HG02884 (cell line): ENCODE results near the gene HDAC3.

Source experiments
- ATAC-seq: cut with Tn5 transposase; IDR thresholded peaks from one replicate; pipeline ENCODE4 v1.9.1; 2021; ENCODE audit warnings: mild to moderate bottlenecking, moderate library complexity; ENCODE audit not compliant: unreplicated experiment

Gene HDAC3

GRCh38 chr5:141662028-141662427, 25.4 kb upstream of the HDAC3 start:
- ATAC-seq: no peak

DNA sequence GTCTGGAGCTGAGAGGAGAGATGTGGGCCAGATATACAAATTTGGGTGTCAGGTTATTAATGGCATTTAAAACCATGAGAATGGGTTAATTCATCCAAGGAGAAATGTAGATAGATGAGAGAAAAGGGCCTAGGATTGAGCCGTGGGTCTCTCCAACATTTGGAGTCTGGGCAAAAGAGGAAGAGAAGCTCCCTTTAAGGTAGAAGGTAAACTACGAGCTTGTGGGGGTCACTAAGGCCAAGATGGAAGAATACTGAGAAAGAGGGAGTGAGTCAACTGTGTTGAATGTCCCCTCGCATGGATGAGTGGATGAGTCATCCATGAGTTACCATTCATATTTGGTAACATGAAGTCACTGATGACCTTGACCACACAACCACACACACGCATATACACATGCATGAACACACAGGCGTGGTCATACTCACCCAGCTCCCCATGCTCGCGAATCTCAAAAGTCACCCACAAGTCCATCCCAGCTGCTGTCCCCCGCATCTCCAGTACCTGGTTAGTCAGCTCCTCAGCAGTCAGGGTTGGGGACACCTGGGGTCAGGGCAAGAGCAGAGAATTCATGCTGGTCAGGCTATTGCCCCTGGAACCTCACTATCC, 21.4 kb upstream of the HDAC3 start:
- ATAC-seq: no peak

- ATAC-seq: no peak
These were observed 20.8 kb upstream of the HDAC3 start for GRCh38 chr5:141657404-141657803.

DNA sequence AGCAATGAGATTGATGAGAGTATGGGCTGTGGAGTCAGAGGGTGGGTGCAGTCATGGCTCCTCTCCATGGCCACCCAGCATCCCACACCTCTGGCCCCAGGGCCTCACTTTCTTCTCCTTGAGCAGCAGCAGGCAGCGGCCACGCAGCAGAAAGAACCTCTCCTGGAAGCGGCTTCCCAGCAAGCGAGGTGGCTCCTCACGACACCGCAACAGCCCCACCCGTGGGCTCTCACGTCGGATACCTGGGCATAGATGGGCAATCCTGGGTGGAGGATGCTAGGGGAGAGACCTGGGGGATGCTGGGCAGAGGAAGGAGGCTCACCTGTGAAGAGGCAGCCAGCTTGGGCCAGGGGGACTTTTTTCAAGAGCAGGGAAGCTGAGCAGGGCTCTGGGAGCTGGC, 19.7 kb upstream of the HDAC3 start:
- no peak for ATAC-seq

DNA sequence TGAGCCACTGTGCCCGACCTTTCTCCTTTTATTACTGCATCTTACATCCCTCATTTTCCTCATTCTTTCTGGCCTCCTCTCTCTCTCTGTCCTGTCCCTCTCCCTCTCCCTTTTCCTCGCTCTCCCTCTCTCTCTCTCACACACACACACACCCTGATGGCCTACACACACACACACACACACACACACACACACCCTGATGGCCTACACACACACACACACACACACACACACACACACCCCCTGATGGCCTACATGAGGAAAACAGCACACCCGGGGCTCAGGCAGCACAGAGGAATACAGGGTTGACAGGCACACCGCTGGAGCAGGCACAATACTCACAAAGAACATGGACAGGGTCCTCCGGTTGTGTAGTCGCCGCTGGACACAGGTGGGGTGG, 18.4 kb upstream of the HDAC3 start:
- ATAC-seq: no peak

GRCh38 chr5:141654298-141654697, 17.6 kb upstream of the HDAC3 start:
- no peak for ATAC-seq

GRCh38 chr5:141651728-141652105, 15.1 kb upstream of the HDAC3 start:
- ATAC-seq: no peak

- peak; percentile 93 for ATAC-seq
These were observed 14.4 kb upstream of the HDAC3 start, which contains the start of gene FCHSD1 for GRCh38 chr5:141650851-141651727. FCHSD1 (minus strand) TSS chr5:141651418; CDS start chr5:141651368, 50 bp downstream.

GRCh38 chr5:141649972-141650371, 13.3 kb upstream of the HDAC3 start:
- ATAC-seq: no peak

GRCh38 chr5:141649056-141649688, 12.5 kb upstream of the HDAC3 start:
- no peak for ATAC-seq

DNA sequence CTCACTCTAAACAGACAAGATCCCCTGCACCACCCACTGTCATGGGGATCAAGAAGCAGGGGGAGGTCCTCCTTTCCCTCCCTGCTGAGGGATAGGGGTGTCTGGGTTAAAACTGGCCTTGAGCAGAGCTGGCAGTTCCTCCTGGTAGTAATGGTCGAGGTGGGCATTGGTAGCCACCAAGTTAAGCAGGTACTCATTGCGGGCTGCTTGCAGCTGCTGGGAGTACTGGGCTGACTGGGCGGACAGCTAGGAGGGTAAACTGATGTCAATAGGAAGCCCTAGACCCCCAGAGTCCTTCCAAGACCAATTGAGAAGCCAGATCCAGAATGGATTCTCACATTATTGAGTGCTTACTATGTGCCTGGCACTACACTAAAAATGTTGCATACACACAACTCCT, 11.2 kb upstream of the HDAC3 start:
- ATAC-seq: no peak

GRCh38 chr5:141647242-141647641, 10.6 kb upstream of the HDAC3 start:
- ATAC-seq: no peak

DNA sequence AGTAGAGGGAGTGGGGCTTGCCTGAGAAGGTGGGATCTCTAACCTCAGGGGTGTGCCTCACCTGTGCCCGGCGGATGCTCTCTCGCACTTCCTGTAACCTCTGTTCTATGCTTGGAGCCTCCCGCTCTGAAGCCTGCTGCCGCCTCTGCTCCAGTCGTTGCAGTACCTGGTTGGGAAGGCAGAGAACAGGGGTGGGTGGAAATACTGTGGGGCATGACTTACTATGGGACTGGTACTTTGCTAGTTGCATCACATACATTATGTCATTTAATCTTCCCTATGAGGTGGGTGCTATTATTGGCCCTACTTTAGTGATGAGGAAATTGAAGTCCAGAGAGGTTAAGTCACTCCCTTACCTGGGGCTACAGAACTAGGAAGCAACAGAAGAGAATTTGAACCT, 9.4 kb upstream of the HDAC3 start:
- no peak for ATAC-seq

DNA sequence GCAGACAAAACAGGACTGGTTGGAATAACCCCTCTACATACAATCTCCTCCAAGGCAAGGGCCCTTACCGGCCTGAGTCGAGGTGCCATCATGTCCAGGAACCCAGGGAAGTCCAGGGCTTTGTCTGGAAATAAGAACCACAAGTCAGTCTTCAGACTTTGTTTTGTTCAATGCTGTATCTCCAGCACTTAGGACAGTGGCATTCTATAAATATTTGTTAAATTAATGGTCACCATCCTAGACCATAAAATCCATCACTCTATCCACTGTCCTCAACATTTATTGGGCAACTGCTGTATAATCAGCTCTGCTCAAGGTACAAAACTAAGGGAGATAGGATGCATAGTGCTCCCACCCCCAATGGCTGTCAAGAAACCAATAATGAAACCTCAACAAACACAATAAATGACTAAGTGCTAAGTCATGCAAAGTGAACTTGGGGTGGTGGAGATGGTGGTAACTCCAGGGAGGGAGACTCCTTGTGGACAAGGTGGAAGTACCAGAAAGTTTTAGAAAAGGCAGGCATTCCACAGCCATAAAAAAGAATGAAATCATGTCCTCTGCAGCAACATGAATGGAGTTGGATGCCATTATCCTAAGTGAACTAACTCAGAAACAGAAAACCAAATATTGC, 5.1 kb upstream of the HDAC3 start:
- ATAC-seq: peak; percentile 63

DNA sequence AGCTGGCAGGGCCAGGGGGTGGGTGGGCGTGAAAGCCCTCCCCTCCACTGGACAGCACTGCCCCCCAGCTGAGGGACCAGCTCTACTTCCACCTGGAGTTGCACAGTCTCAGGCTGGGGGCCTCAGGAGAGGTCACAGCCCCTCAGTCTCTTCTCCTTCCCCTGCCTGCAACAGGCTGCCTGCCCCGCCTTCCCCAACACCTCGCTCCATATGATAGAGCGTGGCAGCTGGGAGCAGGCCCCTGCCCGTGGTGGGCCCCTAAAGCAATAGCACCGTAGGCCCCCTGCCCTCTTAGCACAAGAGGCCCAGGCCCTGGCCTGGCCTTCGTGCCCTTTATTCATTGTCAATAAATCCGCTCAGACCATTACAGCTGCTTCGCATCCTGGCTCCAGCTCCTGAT, 4.0 kb upstream of the HDAC3 start:
- no peak for ATAC-seq

DNA sequence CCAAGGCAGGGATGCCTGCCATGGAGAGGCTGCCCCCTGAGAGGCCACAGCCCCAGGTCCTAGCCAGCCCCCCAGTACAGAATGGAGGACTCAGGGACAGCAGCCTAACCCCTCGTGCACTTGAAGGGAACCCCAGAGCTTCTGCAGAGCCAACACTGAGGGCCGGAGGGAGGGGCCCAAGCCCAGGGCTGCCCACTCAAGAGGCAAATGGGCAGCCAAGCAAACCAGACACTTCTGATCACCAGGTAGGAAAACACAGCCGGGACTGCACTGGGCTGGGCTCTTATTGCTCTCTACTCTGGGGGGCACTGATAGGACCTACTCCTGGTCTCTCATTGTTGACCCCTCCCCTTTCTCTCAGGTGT, 3.4 kb upstream of the HDAC3 start:
- ATAC-seq: no peak

DNA sequence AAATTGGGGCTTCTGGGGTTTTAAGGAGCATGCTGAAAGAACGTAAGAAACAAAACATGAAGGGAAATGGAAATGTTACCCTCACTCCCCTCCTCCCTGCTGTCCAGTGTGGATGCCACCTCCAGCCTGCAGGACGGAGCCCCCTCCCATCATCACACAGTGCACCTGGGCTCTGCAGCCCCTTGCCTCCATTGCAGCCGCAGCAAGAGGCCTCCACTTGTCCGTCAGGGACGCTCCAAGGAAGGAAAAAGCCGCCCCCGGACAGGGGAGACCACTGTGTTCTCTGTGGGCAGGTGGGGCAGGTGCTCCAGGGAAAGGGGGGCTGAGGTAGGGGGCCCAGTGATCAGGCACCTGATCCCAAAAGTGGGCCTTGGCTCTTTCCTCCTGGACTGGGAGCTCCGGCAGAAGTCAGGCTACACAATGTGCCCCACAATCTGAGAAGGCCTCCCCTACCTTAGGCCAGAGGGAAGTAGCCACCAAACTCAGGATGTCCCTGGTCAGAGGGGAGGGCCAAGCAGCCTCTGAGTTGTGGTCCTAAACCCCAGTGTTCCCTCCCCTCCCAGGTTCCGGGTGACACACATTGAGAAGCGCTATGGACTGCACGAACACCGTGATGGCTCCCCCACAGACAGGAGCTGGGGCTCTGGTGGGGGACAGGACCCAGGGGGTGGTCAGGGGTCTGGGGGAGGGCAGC, 2.9 kb upstream of the HDAC3 start:
- no peak for ATAC-seq

GRCh38 chr5:141638771-141639170, 2.1 kb upstream of the HDAC3 start:
- no peak for ATAC-seq

DNA sequence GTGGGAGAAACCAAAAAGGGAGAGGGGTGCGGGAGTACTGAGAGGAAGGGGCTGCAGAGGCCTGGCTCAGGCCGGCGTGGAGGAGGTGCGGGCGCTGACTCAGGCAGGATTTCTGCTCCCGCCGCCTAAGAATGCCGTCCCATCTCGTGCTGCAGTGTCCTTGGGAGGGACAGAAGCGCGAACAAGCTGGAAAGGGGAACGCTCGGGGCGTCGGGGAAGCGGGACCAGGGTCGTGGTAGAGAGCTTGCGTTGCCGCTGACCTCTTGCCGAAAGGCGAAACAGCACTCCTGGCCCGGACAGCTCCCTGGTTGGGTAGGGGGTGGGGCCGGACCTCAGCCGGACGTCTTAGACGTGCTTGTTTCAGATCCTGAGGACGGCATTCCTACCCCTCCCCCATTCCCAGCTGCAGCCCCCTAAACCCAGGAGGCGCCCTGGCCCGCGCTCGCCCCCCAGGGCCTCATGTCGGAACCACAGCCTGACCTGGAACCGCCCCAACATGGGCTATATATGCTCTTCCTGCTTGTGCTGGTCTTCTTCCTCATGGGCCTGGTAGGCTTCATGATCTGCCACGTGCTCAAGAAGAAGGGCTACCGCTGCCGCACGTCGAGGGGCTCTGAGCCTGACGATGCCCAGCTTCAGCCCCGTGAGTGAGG, 1.2 kb upstream of the HDAC3 start:
- peak; percentile 26 for ATAC-seq

GRCh38 chr5:141637123-141637766, 596 bp upstream of the HDAC3 start:
- peak; percentile 11 for ATAC-seq
